GM12874 (cell line): Measurements from ENCODE around the gene COL3A1.

ENCODE experiments used
- CTCF ChIP-seq: IDR thresholded peaks from 2 replicates; pipeline ENCODE4 v1.5.1; 2011; ENCODE audit warnings: low read depth, mild to moderate bottlenecking, control low read depth, low read length, moderate library complexity; ENCODE audit not compliant: insufficient read depth

The COL3A1 gene

GRCh38 chr2:188975497-188976102 is 1.4 kb downstream of the COL3A1 start:
- TF ChIP-seq CTCF: no peak

- no peak for TF ChIP-seq CTCF
Measured at GRCh38 chr2:188976545-188977268, 2.5 kb downstream of the COL3A1 start.

- TF ChIP-seq CTCF: no peak
Measured at GRCh38 chr2:188977317-188977716, 3.1 kb downstream of the COL3A1 start.

GRCh38 chr2:188978291-188979081 is 4.3 kb downstream of the COL3A1 start:
- peak; percentile 42; the same call in 1 of the 2 replicates for TF ChIP-seq CTCF

GRCh38 chr2:188979187-188980114 is 5.3 kb downstream of the COL3A1 start:
- no peak for TF ChIP-seq CTCF

- peak; percentile 14; the same call in 1 of the 2 replicates for TF ChIP-seq CTCF
Measured at GRCh38 chr2:188983427-188984064, 9.4 kb downstream of the COL3A1 start.
